ENCODE measurements around the gene SLC16A8.

Gene SLC16A8

GRCh38 chr22:38083931-38084631 is at the start of gene SLC16A8:
Gene SLC16A8 (minus strand): TSS chr22:38084184. CDS start chr22:38082873, 1,311 bp downstream.
- H3K4me3 ChIP-seq (ENCODE audit: low read length): no peak within 1 kb of the TSS
- H3K9me3 ChIP-seq (ENCODE audit: insufficient read depth, low read depth, low read length): no peaks in the 10 kb centered on the region
- H3K9ac ChIP-seq (ENCODE audit: low read depth, low read length): no peak within 1 kb of the TSS; the same call in 1 of the 2 replicates
- peaks cover 40% of the 10 kb centered on the region for H3K27me3 ChIP-seq (ENCODE audit: insufficient read depth, low read length)
- no peaks in the 10 kb centered on the region for H3K36me3 ChIP-seq (ENCODE audit: insufficient read depth, low read depth, low read length)
- peaks cover 7% of the 10 kb centered on the region; the same call in 1 of the 2 replicates for H3K4me1 ChIP-seq (ENCODE audit: insufficient read depth, low read length)
- H3K27ac ChIP-seq (ENCODE audit: low read length): no peak within 1 kb of the TSS

GRCh38 chr22:38133331-38133730 is 49.3 kb upstream of the SLC16A8 start:
- no peak overlapping the region for H3K9ac ChIP-seq (ENCODE audit: low read depth, low read length)
- no peaks in the 10 kb centered on the region for H3K36me3 ChIP-seq (ENCODE audit: insufficient read depth, low read depth, low read length)
- H3K27ac ChIP-seq (ENCODE audit: low read length): no peak overlapping the region
- H3K4me1 ChIP-seq (ENCODE audit: insufficient read depth, low read length): no peaks in the 10 kb centered on the region
- H3K4me3 ChIP-seq (ENCODE audit: low read length): no peak overlapping the region
- H3K9me3 ChIP-seq (ENCODE audit: insufficient read depth, low read depth, low read length): no peaks in the 10 kb centered on the region
- H3K27me3 ChIP-seq (ENCODE audit: insufficient read depth, low read length): no peaks in the 10 kb centered on the region

GRCh38 chr22:38132794-38133193 is 48.8 kb upstream of the SLC16A8 start:
- Histone ChIP-seq H3K9ac (ENCODE audit: low read depth, low read length) (no peak overlapping the region), H3K27me3 (ENCODE audit: insufficient read depth, low read length) (no peaks in the 10 kb centered on the region), H3K36me3 (ENCODE audit: insufficient read depth, low read depth, low read length) (no peaks in the 10 kb centered on the region), H3K9me3 (ENCODE audit: insufficient read depth, low read depth, low read length) (no peaks in the 10 kb centered on the region), H3K4me1 (ENCODE audit: insufficient read depth, low read length) (no peaks in the 10 kb centered on the region), H3K4me3 (ENCODE audit: low read length) (no peak overlapping the region), H3K27ac (ENCODE audit: low read length) (no peak overlapping the region)

- no peaks in the 10 kb centered on the region for H3K27me3 ChIP-seq (ENCODE audit: insufficient read depth, low read length)
- no peak overlapping the region for H3K4me3 ChIP-seq (ENCODE audit: low read length)
- H3K27ac ChIP-seq (ENCODE audit: low read length): no peak overlapping the region
- no peaks in the 10 kb centered on the region for H3K9me3 ChIP-seq (ENCODE audit: insufficient read depth, low read depth, low read length)
- no peaks in the 10 kb centered on the region for H3K4me1 ChIP-seq (ENCODE audit: insufficient read depth, low read length)
- H3K36me3 ChIP-seq (ENCODE audit: insufficient read depth, low read depth, low read length): no peaks in the 10 kb centered on the region
- H3K9ac ChIP-seq (ENCODE audit: low read depth, low read length): no peak overlapping the region
Observed at GRCh38 chr22:38132136-38132535, 48.2 kb upstream of the SLC16A8 start.

GRCh38 chr22:38131399-38131798 is 47.4 kb upstream of the SLC16A8 start:
- no peaks in the 10 kb centered on the region for H3K36me3 ChIP-seq (ENCODE audit: insufficient read depth, low read depth, low read length)
- H3K9me3 ChIP-seq (ENCODE audit: insufficient read depth, low read depth, low read length): no peaks in the 10 kb centered on the region
- H3K27me3 ChIP-seq (ENCODE audit: insufficient read depth, low read length): no peaks in the 10 kb centered on the region
- H3K27ac ChIP-seq (ENCODE audit: low read length): no peak overlapping the region
- no peaks in the 10 kb centered on the region for H3K4me1 ChIP-seq (ENCODE audit: insufficient read depth, low read length)
- no peak overlapping the region for H3K4me3 ChIP-seq (ENCODE audit: low read length)
- no peak overlapping the region for H3K9ac ChIP-seq (ENCODE audit: low read depth, low read length)

GRCh38 chr22:38129856-38130255 is 45.9 kb upstream of the SLC16A8 start:
- H3K36me3 ChIP-seq (ENCODE audit: insufficient read depth, low read depth, low read length): no peaks in the 10 kb centered on the region
- no peak overlapping the region for H3K9ac ChIP-seq (ENCODE audit: low read depth, low read length)
- no peak overlapping the region for H3K4me3 ChIP-seq (ENCODE audit: low read length)
- no peaks in the 10 kb centered on the region for H3K27me3 ChIP-seq (ENCODE audit: insufficient read depth, low read length)
- H3K9me3 ChIP-seq (ENCODE audit: insufficient read depth, low read depth, low read length): no peaks in the 10 kb centered on the region
- no peak overlapping the region for H3K27ac ChIP-seq (ENCODE audit: low read length)
- H3K4me1 ChIP-seq (ENCODE audit: insufficient read depth, low read length): no peaks in the 10 kb centered on the region

GRCh38 chr22:38129021-38129420 is 45.0 kb upstream of the SLC16A8 start:
- no peaks in the 10 kb centered on the region for H3K27me3 ChIP-seq (ENCODE audit: insufficient read depth, low read length)
- no peaks in the 10 kb centered on the region for H3K9me3 ChIP-seq (ENCODE audit: insufficient read depth, low read depth, low read length)
- H3K4me1 ChIP-seq (ENCODE audit: insufficient read depth, low read length): no peaks in the 10 kb centered on the region
- no peak overlapping the region for H3K4me3 ChIP-seq (ENCODE audit: low read length)
- no peaks in the 10 kb centered on the region for H3K36me3 ChIP-seq (ENCODE audit: insufficient read depth, low read depth, low read length)
- H3K27ac ChIP-seq (ENCODE audit: low read length): no peak overlapping the region
- H3K9ac ChIP-seq (ENCODE audit: low read depth, low read length): no peak overlapping the region

- no peaks in the 10 kb centered on the region for H3K27me3 ChIP-seq (ENCODE audit: insufficient read depth, low read length)
- H3K36me3 ChIP-seq (ENCODE audit: insufficient read depth, low read depth, low read length): no peaks in the 10 kb centered on the region
- H3K4me1 ChIP-seq (ENCODE audit: insufficient read depth, low read length): no peaks in the 10 kb centered on the region
- no peak overlapping the region for H3K9ac ChIP-seq (ENCODE audit: low read depth, low read length)
- H3K4me3 ChIP-seq (ENCODE audit: low read length): no peak overlapping the region
- H3K9me3 ChIP-seq (ENCODE audit: insufficient read depth, low read depth, low read length): no peaks in the 10 kb centered on the region
- no peak overlapping the region for H3K27ac ChIP-seq (ENCODE audit: low read length)
Observed at GRCh38 chr22:38127869-38128268, 43.9 kb upstream of the SLC16A8 start.

- Histone ChIP-seq H3K9ac (ENCODE audit: low read depth, low read length) (no peak overlapping the region), H3K27ac (ENCODE audit: low read length) (no peak overlapping the region), H3K9me3 (ENCODE audit: insufficient read depth, low read depth, low read length) (no peaks in the 10 kb centered on the region), H3K4me3 (ENCODE audit: low read length) (no peak overlapping the region), H3K36me3 (ENCODE audit: insufficient read depth, low read depth, low read length) (no peaks in the 10 kb centered on the region), H3K27me3 (ENCODE audit: insufficient read depth, low read length) (no peaks in the 10 kb centered on the region), H3K4me1 (ENCODE audit: insufficient read depth, low read length) (no peaks in the 10 kb centered on the region)
Observed at GRCh38 chr22:38126928-38127668, 43.1 kb upstream of the SLC16A8 start.

GRCh38 chr22:38125751-38126201 is 41.8 kb upstream of the SLC16A8 start:
- no peaks in the 10 kb centered on the region for H3K27me3 ChIP-seq (ENCODE audit: insufficient read depth, low read length)
- no peak overlapping the region for H3K27ac ChIP-seq (ENCODE audit: low read length)
- H3K4me3 ChIP-seq (ENCODE audit: low read length): no peak overlapping the region
- H3K36me3 ChIP-seq (ENCODE audit: insufficient read depth, low read depth, low read length): no peaks in the 10 kb centered on the region
- H3K9ac ChIP-seq (ENCODE audit: low read depth, low read length): no peak overlapping the region
- H3K9me3 ChIP-seq (ENCODE audit: insufficient read depth, low read depth, low read length): no peaks in the 10 kb centered on the region
- H3K4me1 ChIP-seq (ENCODE audit: insufficient read depth, low read length): no peaks in the 10 kb centered on the region

GRCh38 chr22:38125038-38125610 is 41.1 kb upstream of the SLC16A8 start:
- Histone ChIP-seq H3K9ac (ENCODE audit: low read depth, low read length) (no peak overlapping the region), H3K4me3 (ENCODE audit: low read length) (no peak overlapping the region), H3K36me3 (ENCODE audit: insufficient read depth, low read depth, low read length) (no peaks in the 10 kb centered on the region), H3K27ac (ENCODE audit: low read length) (no peak overlapping the region), H3K9me3 (ENCODE audit: insufficient read depth, low read depth, low read length) (no peaks in the 10 kb centered on the region), H3K27me3 (ENCODE audit: insufficient read depth, low read length) (no peaks in the 10 kb centered on the region), H3K4me1 (ENCODE audit: insufficient read depth, low read length) (no peaks in the 10 kb centered on the region)

All from iPS-20b (cell line).